Fibroblast of skin of right quadriceps (primary cell): ENCODE results near the gene CDKN1A.
"Not testable (repeated sequence)": the region's sequence is repeated elsewhere in the genome, so short reads cannot be mapped to it uniquely, and the experiment has no call there.

Experiments
- DNase-seq: peaks from one replicate; pipeline ENCODE4 v3.0.0-alpha.2; 2013

CDKN1A gene

GRCh38 chr6:36722879-36723278, 44.4 kb downstream of the CDKN1A start:
- DNase-seq, result no peak

- DNase-seq, result not testable (repeated sequence)
Observed at GRCh38 chr6:36723992-36724391, 45.5 kb downstream of the CDKN1A start.

GRCh38 chr6:36724514-36725390, 46.2 kb downstream of the CDKN1A start:
- DNase-seq, result peak; percentile 50

GRCh38 chr6:36725581-36725980, 47.1 kb downstream of the CDKN1A start:
- no peak for DNase-seq

- DNase-seq, result peak; percentile 42
Observed at GRCh38 chr6:36727505-36728021, 49.0 kb downstream of the CDKN1A start.

GRCh38 chr6:36728289-36729160, 50.0 kb downstream of the CDKN1A start:
- no peak for DNase-seq

GRCh38 chr6:36729161-36729524, 50.6 kb downstream of the CDKN1A start:
- peak; percentile 51 for DNase-seq

- no peak for DNase-seq
Observed at GRCh38 chr6:36730424-36731380, 52.2 kb downstream of the CDKN1A start.

GRCh38 chr6:36731622-36732310, 53.3 kb downstream of the CDKN1A start:
- no peak for DNase-seq

GRCh38 chr6:36733300-36733699, 54.8 kb downstream of the CDKN1A start:
- no peak for DNase-seq

- DNase-seq, result no peak
Observed at GRCh38 chr6:36734486-36735060, 56.1 kb downstream of the CDKN1A start.

- peak; percentile 87 for DNase-seq
Observed at GRCh38 chr6:36735110-36736071, 56.9 kb downstream of the CDKN1A start.
